ENCODE measurements around the gene TMEM132C. TPM values are rescaled to one million over a fixed set of nuclear protein-coding genes. Genes with fewer than 3 reads are reported as not detected.

TMEM132C gene
- polyA plus RNA-seq, 2 donors = 0.43 to 0.65 TPM

DNA sequence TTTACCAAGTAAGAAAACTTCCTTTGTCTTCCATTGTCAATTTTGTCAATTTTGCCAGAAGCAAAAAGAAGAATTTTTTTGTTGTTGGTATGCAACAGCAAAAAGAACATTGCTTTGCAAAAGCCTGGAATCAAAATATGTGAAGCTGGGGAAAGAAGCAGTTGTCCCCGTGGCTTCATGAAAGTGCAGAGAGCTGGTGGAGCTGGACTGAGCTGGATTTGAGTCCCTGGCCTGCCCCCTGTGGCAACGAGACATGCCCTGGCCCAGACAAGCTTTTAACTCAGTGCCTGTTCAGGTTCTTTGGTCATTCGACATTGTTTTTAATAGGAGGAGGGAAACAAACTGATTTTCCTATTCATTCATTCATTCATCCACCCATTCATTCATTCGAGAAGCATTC is 486.5 kb downstream of the TMEM132C start:
- Histone ChIP-seq H3K4me1 (ENCODE audit: control insufficient read depth in 2 of 2, insufficient read depth in 2 of 2, low read length in 1 of 2) (no peaks in the 10 kb centered on the region), H3K36me3 (ENCODE audit: control insufficient read depth in 2 of 2, insufficient read depth in 2 of 2, low read length in 1 of 2) (no peaks in the 10 kb centered on the region), H3K27me3 (ENCODE audit: control insufficient read depth in 1 of 2, insufficient read depth in 2 of 2, low read length in 2 of 2) (no peaks in the 10 kb centered on the region), H3K9me3 (ENCODE audit: control insufficient read depth in 2 of 2, insufficient read depth in 1 of 2, low read depth in 1 of 2, low read length in 1 of 2) (peaks cover 0 to 3% of the 10 kb centered on the region in 2 donors), H3K4me3 (ENCODE audit: low read depth in 1 of 2, low read length in 2 of 2) (no peak overlapping the region), H3K27ac (ENCODE audit: low read depth in 2 of 2, low read length in 1 of 2) (no peak overlapping the region)
- 45 to 47% methylated on average over 4 of the region's 4 CpGs for WGBS, 2 donors

DNA sequence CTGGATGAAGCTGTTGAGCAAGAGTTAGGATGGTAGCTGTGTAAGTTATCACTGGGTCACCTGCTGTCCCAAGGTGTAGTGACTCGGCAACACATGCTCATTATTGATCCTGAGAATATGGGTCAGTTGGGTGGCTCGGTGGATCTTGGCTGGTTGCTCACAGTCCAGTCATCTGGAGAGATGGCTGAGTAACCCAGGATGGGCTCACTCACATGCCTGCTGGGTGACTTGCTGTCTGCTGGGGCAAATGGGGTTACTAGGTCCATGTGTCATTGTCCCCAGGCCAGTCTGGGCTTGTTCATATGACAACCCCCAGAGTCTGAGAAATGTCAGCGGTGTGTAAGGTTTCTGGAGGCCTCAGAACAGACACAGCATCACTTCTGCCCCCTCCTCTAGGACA is 487.3 kb downstream of the TMEM132C start:
- no peaks in the 10 kb centered on the region for H3K27me3 ChIP-seq (ENCODE audit: control insufficient read depth in 1 of 2, insufficient read depth in 2 of 2, low read length in 2 of 2)
- H3K4me1 ChIP-seq (ENCODE audit: control insufficient read depth in 2 of 2, insufficient read depth in 2 of 2, low read length in 1 of 2) = no peaks in the 10 kb centered on the region
- no peaks in the 10 kb centered on the region for H3K36me3 ChIP-seq (ENCODE audit: control insufficient read depth in 2 of 2, insufficient read depth in 2 of 2, low read length in 1 of 2)
- 76 to 83% methylated on average over 3 of the region's 3 CpGs for WGBS, 2 donors
- H3K4me3 ChIP-seq (ENCODE audit: low read depth in 1 of 2, low read length in 2 of 2) = no peak overlapping the region
- H3K9me3 ChIP-seq (ENCODE audit: control insufficient read depth in 2 of 2, insufficient read depth in 1 of 2, low read depth in 1 of 2, low read length in 1 of 2) = peaks cover 0 to 3% of the 10 kb centered on the region in 2 donors
- H3K27ac ChIP-seq (ENCODE audit: low read depth in 2 of 2, low read length in 1 of 2) = no peak overlapping the region

DNA sequence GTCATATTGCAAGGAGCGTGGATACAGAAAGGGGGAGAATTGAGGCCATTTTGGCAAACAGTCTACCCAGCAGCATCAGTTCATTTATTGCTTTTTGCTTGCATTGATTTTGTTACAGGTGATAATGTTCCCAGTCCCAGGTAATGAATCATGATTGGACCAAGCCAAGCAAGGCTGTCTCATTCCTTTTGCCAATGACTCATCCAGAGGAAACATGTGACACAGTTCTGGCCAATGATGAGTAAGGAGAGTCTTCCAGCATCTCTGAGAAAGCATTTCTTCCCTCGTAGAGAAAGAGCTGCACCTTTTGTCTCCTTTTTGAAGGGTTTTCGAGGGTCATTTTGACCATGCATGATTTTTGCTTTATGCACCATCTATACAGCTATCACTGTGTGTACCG is 488.6 kb downstream of the TMEM132C start:
- H3K36me3 ChIP-seq (ENCODE audit: control insufficient read depth in 2 of 2, insufficient read depth in 2 of 2, low read length in 1 of 2) = no peaks in the 10 kb centered on the region
- WGBS, 2 donors = 75 to 76% methylated on average over 4 of the region's 4 CpGs
- H3K4me1 ChIP-seq (ENCODE audit: control insufficient read depth in 2 of 2, insufficient read depth in 2 of 2, low read length in 1 of 2) = no peaks in the 10 kb centered on the region

More for the DNA sequence above, 488.6 kb downstream of the TMEM132C start:
- Histone ChIP-seq H3K4me3 (ENCODE audit: low read depth in 1 of 2, low read length in 2 of 2) (no peak overlapping the region), H3K27ac (ENCODE audit: low read depth in 2 of 2, low read length in 1 of 2) (no peak overlapping the region), H3K9me3 (ENCODE audit: control insufficient read depth in 2 of 2, insufficient read depth in 1 of 2, low read depth in 1 of 2, low read length in 1 of 2) (peaks cover 0 to 3% of the 10 kb centered on the region in 2 donors), H3K27me3 (ENCODE audit: control insufficient read depth in 1 of 2, insufficient read depth in 2 of 2, low read length in 2 of 2) (no peaks in the 10 kb centered on the region)
